ENCODE data around the gene ARPC5L. TPM values are rescaled to one million over a fixed set of nuclear protein-coding genes. Genes with fewer than 3 reads are reported as not detected.

Gene ARPC5L
- total and polyA plus RNA-seq, 3 donors from 2014 or later, result 64.7 to 111 (median 75.4) TPM

- H3K27ac ChIP-seq, result no peak overlapping the region
- no peak for DNase-seq
- intact Hi-C loops (cut with DNase I; ENCODE audit: low total_unique reads), result no loop called here
Measured at GRCh38 chr9:124849801-124850200, 12.1 kb upstream of the ARPC5L start.

GRCh38 chr9:124852121-124852828 lies 9.7 kb upstream of the ARPC5L start:
- Histone ChIP-seq H3K4me1 (peaks cover 11% of the 10 kb centered on the region), H3K27ac (no peak overlapping the region), H3K36me3 (ENCODE audit: low read depth, missing control alignments) (no peaks in the 10 kb centered on the region), H3K9me3 (no peaks in the 10 kb centered on the region), H3K4me3 (no peak overlapping the region), H3K27me3 (no peaks in the 10 kb centered on the region)
- TF ChIP-seq CTCF (IDR thresholded peaks at IDR 0.05) (no peak), POLR2A (IDR thresholded peaks at IDR 0.05) (no peak)
- no peak for DNase-seq
- intact Hi-C loops (cut with DNase I; ENCODE audit: low total_unique reads), result loop anchor here (2.0 kb wide), 1 partner anchor 79 kb away; no protein-coding TSS in a partner anchor
- WGBS, 2 donors, result 55 to 60% methylated on average over 11 to 13 of the region's 13 CpGs

More at GRCh38 chr9:124849801-124850200, 12.1 kb upstream of the ARPC5L start:
- WGBS, 2 donors, result 65 to 74% methylated on average over 10 of the region's 10 CpGs
- no peak overlapping the region for H3K4me3 ChIP-seq
- TF ChIP-seq POLR2A (IDR thresholded peaks at IDR 0.05) (no peak), CTCF (IDR thresholded peaks at IDR 0.05) (no peak)
- H3K4me1 ChIP-seq, result peaks cover 11% of the 10 kb centered on the region
- H3K9me3 ChIP-seq, result no peaks in the 10 kb centered on the region
- H3K27me3 ChIP-seq, result no peaks in the 10 kb centered on the region
- no peaks in the 10 kb centered on the region for H3K36me3 ChIP-seq (ENCODE audit: low read depth, missing control alignments)

GRCh38 chr9:124852829-124853531 lies 8.9 kb upstream of the ARPC5L start, which contains the start of gene WDR38:
Gene WDR38 (plus strand): TSS chr9:124853460. CDS start chr9:124853532, 72 bp downstream.
- H3K27ac ChIP-seq, result peak within 1 kb of the TSS in 1 of 2 donors; percentile 59
- intact Hi-C loops (cut with DNase I; ENCODE audit: low total_unique reads), result loop anchor here (2.0 kb wide), 1 partner anchor 80 kb away; no protein-coding TSS in a partner anchor
- peak within 1 kb of the TSS; percentile 52 to 60 for H3K4me3 ChIP-seq
- DNase-seq, result peak; percentile 81
- TF ChIP-seq CTCF (IDR thresholded peaks at IDR 0.05) (peak; percentile 96 to 99 (median 98)), POLR2A (IDR thresholded peaks at IDR 0.05) (no peak)
- no peaks in the 10 kb centered on the region for H3K36me3 ChIP-seq (ENCODE audit: low read depth, missing control alignments)
- peaks cover 11% of the 10 kb centered on the region for H3K4me1 ChIP-seq
- H3K9me3 ChIP-seq, result no peaks in the 10 kb centered on the region
- WGBS, 2 donors, result 2 to 12% methylated on average over 3 to 39 of the region's 51 CpGs
- H3K27me3 ChIP-seq, result no peaks in the 10 kb centered on the region

GRCh38 chr9:124853605-124854143 lies 8.3 kb upstream of the ARPC5L start:
- Histone ChIP-seq H3K4me3 (peak overlapping the region; percentile 52 to 60), H3K36me3 (ENCODE audit: low read depth, missing control alignments) (no peaks in the 10 kb centered on the region), H3K27me3 (no peaks in the 10 kb centered on the region), H3K9me3 (no peaks in the 10 kb centered on the region), H3K27ac (peak overlapping the region in 1 of 2 donors; percentile 59), H3K4me1 (peaks cover 11% of the 10 kb centered on the region)
- intact Hi-C loops (cut with DNase I; ENCODE audit: low total_unique reads), result loop anchor here (2.0 kb wide), 1 partner anchor 81 kb away; no protein-coding TSS in a partner anchor
- no peak for DNase-seq
- WGBS, 2 donors, result 20 to 58% methylated on average over 3 to 11 of the region's 11 CpGs
- TF ChIP-seq POLR2A (IDR thresholded peaks at IDR 0.05), result no peak

- TF ChIP-seq CTCF (IDR thresholded peaks at IDR 0.05) (no peak), POLR2A (IDR thresholded peaks at IDR 0.05) (no peak)
- H3K27ac ChIP-seq, result no peak overlapping the region
- H3K27me3 ChIP-seq, result no peaks in the 10 kb centered on the region
- 77 to 90% methylated on average over 6 to 8 of the region's 8 CpGs for WGBS, 2 donors
- peaks cover 11% of the 10 kb centered on the region for H3K4me1 ChIP-seq
- H3K4me3 ChIP-seq, result no peak overlapping the region
- intact Hi-C loops (cut with DNase I; ENCODE audit: low total_unique reads), result no loop called here
- no peaks in the 10 kb centered on the region for H3K36me3 ChIP-seq (ENCODE audit: low read depth, missing control alignments)
- no peak for DNase-seq
- H3K9me3 ChIP-seq, result no peaks in the 10 kb centered on the region
Measured at GRCh38 chr9:124854161-124854560, 7.8 kb upstream of the ARPC5L start.

All from testis (tissue), 3 donors.